DMS114 treated with DMSO at 0.1 percent for 48 hours (cell line): Measurements from ENCODE around the gene ACP6.

ENCODE experiments used
- DNase-seq: peaks from one replicate; lab custom pipeline; 2025; ENCODE audit not compliant: unreplicated experiment; lab: John Stamatoyannopoulos, UW

The ACP6 gene

GRCh38 chr1:147652306-147652705 lies 18.0 kb downstream of the ACP6 start:
- DNase-seq, result no peak

DNA sequence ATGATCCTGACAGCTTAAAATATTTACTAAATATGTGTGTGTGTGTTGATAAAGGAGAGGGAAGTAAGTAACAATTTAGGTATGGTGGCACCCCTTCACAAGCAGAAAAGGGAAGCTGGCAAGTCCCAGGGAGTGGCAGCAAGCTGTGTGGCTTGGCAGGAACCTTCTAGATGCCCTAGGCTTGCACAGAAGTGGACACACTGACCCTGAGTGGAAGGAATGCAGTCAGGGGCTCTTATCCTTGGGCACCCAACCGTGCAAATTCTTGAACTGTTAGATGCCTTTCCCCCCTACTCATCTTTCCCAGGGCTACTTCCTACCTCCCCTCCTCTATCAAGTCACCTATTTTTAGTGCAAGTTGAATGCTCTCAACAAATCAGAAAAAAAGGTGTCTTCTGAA lies 18.9 kb downstream of the ACP6 start:
- DNase-seq, result no peak

- DNase-seq, result no peak
Observed at GRCh38 chr1:147648933-147649332, 21.4 kb downstream of the ACP6 start.

DNA sequence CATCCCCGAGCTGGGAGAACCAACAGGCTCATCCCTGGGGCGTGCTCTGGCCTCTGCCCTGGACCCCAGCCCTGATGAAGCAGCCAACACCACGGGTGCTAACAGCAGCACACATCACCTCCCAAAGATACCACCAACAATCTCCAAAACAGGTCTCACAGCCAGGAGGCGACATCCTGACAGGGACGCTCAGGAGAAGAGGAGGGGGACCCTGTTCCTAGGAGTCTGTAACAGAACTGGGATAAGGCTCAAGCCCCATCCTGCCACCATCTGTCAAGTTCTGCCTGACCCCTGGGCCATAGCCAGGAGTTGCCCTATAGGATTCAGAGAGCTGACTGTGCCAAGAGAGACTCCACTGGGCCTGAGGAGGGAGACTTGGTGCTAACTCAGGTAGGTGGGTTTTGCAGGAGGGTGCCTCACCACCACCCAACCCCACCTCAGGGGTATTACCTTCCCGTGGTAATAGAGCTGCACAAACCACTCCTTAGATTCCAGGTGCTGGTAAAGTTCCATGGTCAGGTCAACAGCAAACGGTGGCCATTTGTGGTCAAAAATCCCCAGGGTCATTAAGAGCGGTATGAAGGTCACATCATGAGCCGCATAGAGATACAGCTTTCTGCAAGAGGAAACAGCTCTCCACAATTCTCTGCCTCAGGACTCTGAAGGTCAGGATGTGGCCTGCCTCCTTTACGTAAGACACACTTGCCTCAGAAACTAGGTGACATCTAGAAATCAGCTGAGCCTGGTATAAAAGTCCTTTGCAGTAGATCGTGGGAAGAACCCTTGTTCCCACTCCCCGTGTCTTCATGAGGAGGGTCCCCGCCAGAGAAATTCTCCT lies 22.3 kb downstream of the ACP6 start:
- DNase-seq, result no peak

GRCh38 chr1:147643974-147644373 lies 26.4 kb downstream of the ACP6 start:
- DNase-seq, result no peak

DNA sequence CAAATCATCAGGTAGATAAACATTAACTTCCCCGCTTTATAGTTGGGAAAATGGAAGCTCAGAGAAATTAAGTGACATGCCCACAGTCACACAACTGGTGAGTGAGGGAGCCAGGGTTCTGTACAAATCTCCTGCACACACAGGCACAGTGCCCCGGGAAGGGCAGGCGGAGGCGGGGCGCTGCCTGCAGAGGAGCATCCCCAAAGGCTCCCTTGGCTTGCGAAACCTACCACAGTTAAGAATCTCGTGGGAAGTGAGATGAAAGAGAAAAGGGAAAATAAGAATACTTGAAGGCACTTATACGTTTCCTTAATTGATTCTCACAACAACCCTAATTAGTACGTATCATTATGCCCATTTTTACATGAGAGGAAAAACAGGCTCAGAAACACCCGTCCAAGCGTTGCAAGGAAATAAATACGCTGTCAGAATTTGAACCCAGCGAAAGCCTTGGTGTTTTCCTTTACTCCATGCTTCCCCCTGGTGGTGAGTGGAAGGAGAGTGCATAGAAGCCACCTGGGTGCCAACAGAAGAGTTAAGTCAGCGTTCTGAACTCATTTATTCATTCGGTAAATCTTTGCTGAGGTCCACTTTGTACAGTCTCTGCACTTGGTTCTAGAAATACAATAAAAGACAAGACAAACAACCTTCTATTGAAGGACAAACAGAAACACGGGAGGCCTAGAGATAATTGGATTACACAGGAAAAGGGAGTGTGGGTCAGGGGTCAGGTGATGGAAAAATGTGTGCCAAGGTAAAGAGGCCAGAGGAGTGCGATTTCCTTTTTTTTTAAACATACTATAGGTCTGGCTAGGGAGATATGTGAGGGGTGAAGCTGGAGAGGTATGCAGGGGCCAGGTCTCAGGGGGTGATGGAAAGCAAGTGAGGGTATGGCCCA lies 28.4 kb downstream of the ACP6 start:
- peak; percentile 28 for DNase-seq

DNA sequence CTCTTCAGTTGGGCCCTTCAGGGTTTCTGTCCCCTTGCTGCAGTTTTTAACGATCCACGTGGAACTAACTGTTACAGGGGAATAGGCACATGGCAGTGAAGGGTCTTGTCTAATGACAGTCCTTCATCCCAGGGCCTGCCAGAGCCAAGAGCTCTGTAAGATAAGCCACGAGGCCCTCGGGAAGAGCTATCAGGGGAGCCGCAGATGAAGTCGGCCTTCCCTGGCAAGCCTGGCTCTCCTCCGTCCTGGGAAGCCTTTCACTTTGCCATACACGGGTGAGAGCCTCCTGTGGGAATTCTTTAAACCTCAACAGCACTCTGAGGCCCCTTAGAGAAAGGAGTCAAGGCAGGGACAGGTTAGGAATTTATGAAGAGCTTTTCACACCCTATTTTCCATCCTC lies 29.0 kb downstream of the ACP6 start:
- DNase-seq, result no peak

DNA sequence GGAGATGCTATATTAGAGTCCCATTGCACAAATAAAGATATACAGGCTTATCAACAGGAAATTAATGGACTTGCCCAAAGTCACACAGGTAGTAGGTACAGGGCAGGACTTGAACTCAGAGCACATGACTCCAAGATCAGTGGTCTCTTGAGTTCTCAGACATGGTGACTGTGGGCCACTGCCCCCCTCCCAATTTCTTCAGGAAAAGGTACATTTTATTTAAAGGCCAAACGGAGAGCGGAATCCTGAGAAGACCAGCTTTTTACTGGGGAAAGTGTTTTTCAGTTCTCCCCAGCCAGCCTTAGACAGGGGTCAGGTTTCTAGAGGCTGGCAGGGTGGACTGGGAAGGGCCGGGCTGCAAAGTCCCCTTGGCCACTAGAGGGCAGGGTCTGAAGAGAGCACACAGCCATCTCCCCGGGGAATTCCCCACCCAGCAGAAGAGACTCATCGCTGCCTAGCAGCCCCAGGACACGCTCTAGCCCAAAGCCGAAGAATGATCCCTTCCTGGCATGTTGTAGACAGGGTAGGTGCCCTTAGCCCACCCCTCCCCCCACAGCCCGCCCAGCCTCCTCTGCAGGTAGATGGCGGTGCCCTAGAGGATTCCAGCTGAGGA lies 29.7 kb downstream of the ACP6 start:
- DNase-seq, result peak; percentile 68

DNA sequence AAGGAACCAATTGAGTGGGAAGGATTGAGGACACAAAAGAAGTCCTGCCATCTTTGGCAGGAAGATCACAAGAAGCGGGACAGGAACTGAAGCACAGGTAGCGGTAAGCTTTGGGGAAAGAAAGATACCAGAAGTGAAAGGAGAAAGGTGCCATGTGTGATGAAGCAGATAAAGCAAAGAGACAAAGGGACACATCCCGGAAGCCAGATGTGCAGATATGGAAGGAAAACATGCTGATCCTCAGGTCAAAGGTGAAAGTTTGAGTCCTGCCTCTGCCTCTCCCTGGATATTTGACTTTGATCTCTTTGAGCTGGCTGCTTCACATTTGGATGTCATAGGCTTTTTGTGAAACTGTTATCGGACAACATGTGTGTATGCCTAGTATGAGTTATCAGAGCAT lies 34.0 kb downstream of the ACP6 start:
- no peak for DNase-seq

DNA sequence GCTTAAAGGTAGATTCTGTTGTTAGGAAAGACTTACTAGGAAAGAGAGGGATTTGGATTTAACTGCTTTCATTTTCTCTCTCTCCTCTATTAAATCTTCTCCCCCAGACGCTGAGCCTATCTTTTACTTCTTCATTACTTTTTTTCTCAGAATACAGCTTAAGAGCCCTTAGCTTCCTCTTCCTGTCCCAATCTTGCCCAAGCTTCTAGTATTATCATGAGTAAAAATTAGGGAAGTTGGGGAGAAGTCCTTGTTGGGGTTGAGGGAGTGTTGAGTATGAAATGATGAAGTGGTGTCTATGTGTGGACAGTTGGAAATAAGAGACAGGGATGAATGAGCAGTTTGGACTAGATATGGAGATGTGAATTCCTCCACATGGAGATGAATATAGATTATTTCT lies 35.0 kb downstream of the ACP6 start:
- no peak for DNase-seq

DNA sequence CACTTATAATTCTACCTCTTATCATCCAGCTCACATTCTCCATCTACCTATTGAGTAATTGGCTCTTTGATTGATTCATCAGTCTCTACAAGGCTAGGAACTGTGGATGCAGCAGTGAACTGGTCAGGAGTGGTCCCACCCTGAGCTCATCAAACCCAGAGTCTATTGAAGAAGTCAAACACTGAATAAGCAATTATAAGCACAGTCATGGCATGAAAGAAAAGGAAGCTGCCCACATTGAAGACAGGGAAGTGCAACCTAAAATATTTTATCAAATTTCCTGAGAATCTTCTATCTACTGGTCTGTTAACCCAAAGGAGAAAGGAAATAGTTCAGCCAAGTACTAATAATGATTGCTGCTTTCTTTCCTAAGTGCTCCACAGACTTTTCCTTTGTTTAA lies 35.7 kb downstream of the ACP6 start:
- no peak for DNase-seq

- no peak for DNase-seq
Observed at GRCh38 chr1:147633759-147634158, 36.6 kb downstream of the ACP6 start.

DNA sequence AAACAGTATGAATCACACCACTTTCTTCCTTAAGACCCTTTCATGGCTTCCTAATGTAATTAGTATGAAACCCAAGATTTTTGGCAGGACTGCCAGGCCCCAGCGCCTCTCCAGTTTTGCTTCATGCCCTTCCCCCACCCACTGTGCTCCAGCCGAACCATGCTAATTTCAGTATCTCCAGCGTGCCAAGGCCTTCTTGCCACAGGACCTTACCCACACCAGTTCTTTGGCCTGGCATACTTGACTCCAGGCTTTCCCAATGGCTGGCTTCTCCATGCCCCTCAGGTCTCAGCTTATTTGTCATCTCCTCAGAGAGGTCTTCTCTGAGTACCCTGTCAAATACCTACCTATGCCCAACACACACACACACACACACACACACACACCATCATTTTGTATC lies 38.5 kb downstream of the ACP6 start:
- DNase-seq, result no peak

- no peak for DNase-seq
Observed at GRCh38 chr1:147630447-147630846, 39.9 kb downstream of the ACP6 start.

- no peak for DNase-seq
Observed at GRCh38 chr1:147630022-147630421, 40.3 kb downstream of the ACP6 start.

DNA sequence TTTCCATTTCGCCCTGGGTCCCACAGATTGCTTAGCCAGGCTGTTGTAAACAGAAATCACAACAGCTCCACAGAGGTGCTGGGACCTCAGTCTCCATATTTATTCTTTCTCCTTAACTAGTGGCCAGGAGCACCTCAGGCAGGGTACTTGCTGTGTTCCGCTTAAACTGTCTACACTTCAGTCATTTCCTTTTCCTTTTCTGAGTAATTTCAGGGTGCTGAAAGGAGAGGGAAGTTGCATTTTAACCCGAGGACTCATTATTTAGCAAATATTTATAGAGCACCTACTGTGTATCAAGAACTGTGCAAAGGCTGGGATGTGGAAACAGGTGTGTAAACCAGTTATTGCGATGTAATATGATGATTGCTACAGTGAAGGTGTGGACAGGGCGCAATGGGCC lies 41.9 kb downstream of the ACP6 start:
- DNase-seq, result no peak

GRCh38 chr1:147627435-147628110 lies 42.8 kb downstream of the ACP6 start:
- peak; percentile 31 for DNase-seq

- DNase-seq, result no peak
Observed at GRCh38 chr1:147626739-147627138, 43.6 kb downstream of the ACP6 start.

- no peak for DNase-seq
Observed at GRCh38 chr1:147626291-147626690, 44.0 kb downstream of the ACP6 start.

DNA sequence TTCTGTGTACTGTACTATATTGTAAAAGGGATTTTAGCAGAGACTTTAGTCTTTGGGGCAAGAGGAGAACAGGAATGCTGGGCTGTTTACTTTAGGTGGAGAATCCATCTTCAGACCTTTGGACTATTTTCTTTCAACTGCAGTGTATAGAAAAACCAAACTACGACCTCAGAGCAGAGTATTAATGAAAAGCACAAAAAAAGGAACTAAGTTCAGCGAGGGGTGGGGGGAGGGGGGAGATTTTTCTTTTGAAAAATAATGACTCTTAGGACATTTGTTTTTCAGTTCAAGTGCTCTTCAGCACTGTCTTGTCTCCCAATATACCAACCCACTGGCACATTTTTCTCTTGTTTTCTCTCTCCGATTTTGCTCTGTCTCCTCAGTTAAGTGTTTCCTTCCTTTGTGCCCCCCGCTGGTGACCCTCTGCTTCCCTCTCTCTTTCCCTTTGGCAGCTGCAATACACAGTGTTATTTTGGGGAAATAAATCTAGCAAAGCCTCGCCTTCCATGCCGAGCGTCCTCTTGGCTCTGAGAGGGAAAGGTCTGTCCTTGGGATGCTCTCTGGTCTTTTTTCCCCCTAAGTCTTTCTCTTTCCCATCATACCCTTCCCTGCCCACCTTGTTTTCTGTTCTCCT lies 44.8 kb downstream of the ACP6 start:
- DNase-seq, result no peak

DNA sequence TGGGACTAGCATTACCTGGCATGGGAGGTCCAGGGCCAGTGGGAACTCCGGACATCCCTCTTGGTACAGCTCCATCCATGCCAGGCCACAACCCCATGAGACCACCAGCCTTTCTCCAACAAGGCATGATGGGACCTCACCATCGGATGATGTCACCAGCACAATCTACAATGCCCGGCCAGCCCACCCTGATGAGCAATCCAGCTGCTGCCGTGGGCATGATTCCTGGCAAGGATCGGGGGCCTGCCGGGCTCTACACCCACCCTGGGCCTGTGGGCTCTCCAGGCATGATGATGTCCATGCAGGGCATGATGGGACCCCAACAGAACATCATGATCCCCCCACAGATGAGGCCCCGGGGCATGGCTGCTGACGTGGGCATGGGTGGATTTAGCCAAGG lies 45.8 kb downstream of the ACP6 start:
- no peak for DNase-seq
